ENCODE data around the gene LCK. TPM values are rescaled to one million over a fixed set of nuclear protein-coding genes. Genes with fewer than 3 reads are reported as not detected.

The LCK gene
- polyA plus RNA-seq, 1 of the 3 experiments (the other 2 are of a cell fraction), result not detected

DNA sequence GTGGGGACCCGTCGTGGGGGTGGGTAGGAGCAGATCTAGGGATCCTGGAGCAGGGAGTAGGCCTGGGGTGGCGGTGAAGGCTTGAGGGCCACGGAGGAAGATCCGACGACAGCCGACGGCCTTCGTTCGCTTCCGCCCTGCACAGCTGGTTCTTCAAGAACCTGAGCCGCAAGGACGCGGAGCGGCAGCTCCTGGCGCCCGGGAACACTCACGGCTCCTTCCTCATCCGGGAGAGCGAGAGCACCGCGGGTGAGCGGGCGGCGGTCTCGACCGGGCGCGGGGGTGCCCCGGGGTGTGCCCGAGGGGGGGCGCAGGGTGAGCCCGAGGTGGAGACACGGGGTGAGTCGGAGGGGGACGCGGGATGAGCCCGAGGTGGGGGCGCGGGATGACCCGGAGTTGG lies 24.4 kb downstream of the LCK start:
- TF ChIP-seq TAF1 (IDR thresholded peaks at IDR 0.05; ENCODE audit: borderline replicate concordance, low read depth, low read length) (no peak), EP300 (IDR thresholded peaks at IDR 0.05; ENCODE audit: borderline replicate concordance in 1 of 2, low read depth in 1 of 2, low read length in 1 of 2) (no peak), RXRA (IDR thresholded peaks at IDR 0.05; ENCODE audit: borderline replicate concordance, low read depth) (no peak), ELF1 (IDR thresholded peaks at IDR 0.05) (no peak), CHD2 (IDR thresholded peaks at IDR 0.05; ENCODE audit: low read length, partially characterized antibody) (no peak), RCOR1 (IDR thresholded peaks at IDR 0.05; ENCODE audit: low read length) (no peak), NRF1 (IDR thresholded peaks at IDR 0.05; ENCODE audit: low read depth, low read length) (no peak), RAD21 (IDR thresholded peaks at IDR 0.05; ENCODE audit: low read length) (no peak)
- no peaks in the 10 kb centered on the region for H3K9me2 ChIP-seq
- no peak overlapping the region for H3K27ac ChIP-seq (ENCODE audit: low read depth in 2 of 2, low read length in 1 of 2)
- ChIA-PET POLR2A (no interaction called here), CTCF (no interaction called here)
- no peak overlapping the region for H3K9ac ChIP-seq
- H3F3A ChIP-seq (replicated peaks; ENCODE audit: insufficient read depth), result no peaks in the 10 kb centered on the region
- H3K4me2 ChIP-seq, result no peak overlapping the region
- no peak overlapping the region for H3K4me3 ChIP-seq (ENCODE audit: low read depth in 2 of 2, low read length in 1 of 2)
- H2AFZ ChIP-seq (ENCODE audit: low read depth), result no peak overlapping the region
- peaks cover 0 to 2% of the 10 kb centered on the region in 2 experiments; a peak in 1 of 4 replicates for H3K4me1 ChIP-seq (ENCODE audit: control insufficient read depth in 1 of 2, insufficient read depth in 2 of 2, low read depth in 1 of 2, low read length in 1 of 2)
- 60% methylated on average over 5 of the region's 41 CpGs for WGBS (ENCODE audit: low lambda C conversion rate)
- no peaks in the 10 kb centered on the region for H3K79me2 ChIP-seq (ENCODE audit: insufficient read depth)
- H3K9me3 ChIP-seq, result no peaks in the 10 kb centered on the region
- no peaks in the 10 kb centered on the region for H3K27me3 ChIP-seq (ENCODE audit: insufficient read depth)
- no peak for DNase-seq
- no peaks in the 10 kb centered on the region for H4K20me1 ChIP-seq (ENCODE audit: insufficient read depth)
- H3K36me3 ChIP-seq (replicated peaks in 1 of 2; ENCODE audit: control insufficient read depth in 1 of 2, insufficient read depth in 2 of 2, low read length in 1 of 2), result no peaks in the 10 kb centered on the region

DNA sequence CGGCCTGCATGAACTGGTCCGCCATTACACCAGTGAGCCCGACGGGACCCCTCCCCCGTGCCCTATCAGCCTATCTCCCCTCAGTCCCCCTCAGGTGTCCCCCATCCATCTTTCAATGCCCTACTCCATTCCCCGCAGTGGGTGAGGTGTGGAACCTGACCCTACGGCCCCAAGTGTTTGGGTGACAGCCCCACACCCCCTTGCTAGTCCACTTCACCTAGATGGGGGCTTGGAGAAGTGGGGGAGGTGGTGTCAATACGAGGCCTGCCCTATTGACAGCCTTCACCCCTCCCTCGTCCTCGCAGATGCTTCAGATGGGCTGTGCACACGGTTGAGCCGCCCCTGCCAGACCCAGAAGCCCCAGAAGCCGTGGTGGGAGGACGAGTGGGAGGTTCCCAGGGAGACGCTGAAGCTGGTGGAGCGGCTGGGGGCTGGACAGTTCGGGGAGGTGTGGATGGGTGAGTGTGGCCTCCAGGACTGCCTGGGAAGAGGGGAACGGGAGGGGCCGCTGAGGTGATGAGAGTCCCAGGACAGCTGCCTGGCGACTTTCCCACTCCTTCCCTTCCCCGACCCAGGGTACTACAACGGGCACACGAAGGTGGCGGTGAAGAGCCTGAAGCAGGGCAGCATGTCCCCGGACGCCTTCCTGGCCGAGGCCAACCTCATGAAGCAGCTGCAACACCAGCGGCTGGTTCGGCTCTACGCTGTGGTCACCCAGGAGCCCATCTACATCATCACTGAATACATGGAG lies 25.1 kb downstream of the LCK start:
- 61% methylated on average over 27 of the region's 30 CpGs for WGBS (ENCODE audit: low lambda C conversion rate)
- H3K27ac ChIP-seq (ENCODE audit: low read depth in 2 of 2, low read length in 1 of 2), result no peak overlapping the region
- H3F3A ChIP-seq (replicated peaks; ENCODE audit: insufficient read depth), result no peaks in the 10 kb centered on the region
- no peaks in the 10 kb centered on the region for H3K9me2 ChIP-seq
- H3K36me3 ChIP-seq (replicated peaks in 1 of 2; ENCODE audit: control insufficient read depth in 1 of 2, insufficient read depth in 2 of 2, low read length in 1 of 2), result no peaks in the 10 kb centered on the region
- H2AFZ ChIP-seq (ENCODE audit: low read depth), result no peak overlapping the region
- no peak overlapping the region for H3K4me3 ChIP-seq (ENCODE audit: low read depth in 2 of 2, low read length in 1 of 2)
- ChIA-PET POLR2A (interaction anchor here (0.6 kb wide), 2 partner anchors 35 to 37 kb away, joined by 3 read pairs; no protein-coding TSS in a partner anchor), CTCF (no interaction called here)
- TF ChIP-seq TAF1 (IDR thresholded peaks at IDR 0.05; ENCODE audit: borderline replicate concordance, low read depth, low read length) (no peak), FOSL2 (IDR thresholded peaks at IDR 0.05; ENCODE audit: borderline replicate concordance, low read depth) (no peak), GATA2 (CRISPR knock-in tag; IDR thresholded peaks at IDR 0.05) (no peak), SMC3 (IDR thresholded peaks at IDR 0.05; ENCODE audit: low read depth, low read length) (no peak), ELF1 (IDR thresholded peaks at IDR 0.05) (no peak), RCOR1 (IDR thresholded peaks at IDR 0.05; ENCODE audit: low read length) (no peak), JUND (IDR thresholded peaks at IDR 0.05) (no peak), FOXM1 (IDR thresholded peaks at IDR 0.05; ENCODE audit: low read depth) (no peak), MEF2A (IDR thresholded peaks at IDR 0.05; ENCODE audit: borderline replicate concordance, low read depth) (no peak), RAD21 (IDR thresholded peaks at IDR 0.05; ENCODE audit: low read length) (no peak), POLR2AphosphoS5 (IDR thresholded peaks at IDR 0.05; ENCODE audit: low read depth, low read length) (no peak), SIN3A (IDR thresholded peaks at IDR 0.05; ENCODE audit: borderline replicate concordance, low read depth, low read length) (no peak), YY1 (IDR thresholded peaks at IDR 0.05; ENCODE audit: low read depth) (no peak), RXRA (IDR thresholded peaks at IDR 0.05; ENCODE audit: borderline replicate concordance, low read depth) (no peak)
- TF ChIP-seq, protein P1, sequence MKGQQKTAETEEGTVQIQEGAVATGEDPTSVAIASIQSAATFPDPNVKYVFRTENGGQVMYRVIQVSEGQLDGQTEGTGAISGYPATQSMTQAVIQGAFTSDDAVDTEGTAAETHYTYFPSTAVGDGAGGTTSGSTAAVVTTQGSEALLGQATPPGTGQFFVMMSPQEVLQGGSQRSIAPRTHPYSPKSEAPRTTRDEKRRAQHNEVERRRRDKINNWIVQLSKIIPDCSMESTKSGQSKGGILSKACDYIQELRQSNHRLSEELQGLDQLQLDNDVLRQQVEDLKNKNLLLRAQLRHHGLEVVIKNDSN (IDR thresholded peaks at IDR 0.05; ENCODE audit: borderline replicate concordance, low read depth), result no peak
- TF ChIP-seq, protein P2, sequence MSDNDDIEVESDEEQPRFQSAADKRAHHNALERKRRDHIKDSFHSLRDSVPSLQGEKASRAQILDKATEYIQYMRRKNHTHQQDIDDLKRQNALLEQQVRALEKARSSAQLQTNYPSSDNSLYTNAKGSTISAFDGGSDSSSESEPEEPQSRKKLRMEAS (IDR thresholded peaks at IDR 0.05; ENCODE audit: low read depth), result no peak
- TF ChIP-seq, protein P3, sequence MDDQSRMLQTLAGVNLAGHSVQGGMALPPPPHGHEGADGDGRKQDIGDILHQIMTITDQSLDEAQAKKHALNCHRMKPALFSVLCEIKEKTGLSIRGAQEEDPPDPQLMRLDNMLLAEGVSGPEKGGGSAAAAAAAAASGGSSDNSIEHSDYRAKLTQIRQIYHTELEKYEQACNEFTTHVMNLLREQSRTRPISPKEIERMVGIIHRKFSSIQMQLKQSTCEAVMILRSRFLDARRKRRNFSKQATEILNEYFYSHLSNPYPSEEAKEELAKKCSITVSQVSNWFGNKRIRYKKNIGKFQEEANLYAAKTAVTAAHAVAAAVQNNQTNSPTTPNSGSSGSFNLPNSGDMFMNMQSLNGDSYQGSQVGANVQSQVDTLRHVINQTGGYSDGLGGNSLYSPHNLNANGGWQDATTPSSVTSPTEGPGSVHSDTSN (IDR thresholded peaks at IDR 0.05), result no peak
- TF ChIP-seq, protein P4, sequence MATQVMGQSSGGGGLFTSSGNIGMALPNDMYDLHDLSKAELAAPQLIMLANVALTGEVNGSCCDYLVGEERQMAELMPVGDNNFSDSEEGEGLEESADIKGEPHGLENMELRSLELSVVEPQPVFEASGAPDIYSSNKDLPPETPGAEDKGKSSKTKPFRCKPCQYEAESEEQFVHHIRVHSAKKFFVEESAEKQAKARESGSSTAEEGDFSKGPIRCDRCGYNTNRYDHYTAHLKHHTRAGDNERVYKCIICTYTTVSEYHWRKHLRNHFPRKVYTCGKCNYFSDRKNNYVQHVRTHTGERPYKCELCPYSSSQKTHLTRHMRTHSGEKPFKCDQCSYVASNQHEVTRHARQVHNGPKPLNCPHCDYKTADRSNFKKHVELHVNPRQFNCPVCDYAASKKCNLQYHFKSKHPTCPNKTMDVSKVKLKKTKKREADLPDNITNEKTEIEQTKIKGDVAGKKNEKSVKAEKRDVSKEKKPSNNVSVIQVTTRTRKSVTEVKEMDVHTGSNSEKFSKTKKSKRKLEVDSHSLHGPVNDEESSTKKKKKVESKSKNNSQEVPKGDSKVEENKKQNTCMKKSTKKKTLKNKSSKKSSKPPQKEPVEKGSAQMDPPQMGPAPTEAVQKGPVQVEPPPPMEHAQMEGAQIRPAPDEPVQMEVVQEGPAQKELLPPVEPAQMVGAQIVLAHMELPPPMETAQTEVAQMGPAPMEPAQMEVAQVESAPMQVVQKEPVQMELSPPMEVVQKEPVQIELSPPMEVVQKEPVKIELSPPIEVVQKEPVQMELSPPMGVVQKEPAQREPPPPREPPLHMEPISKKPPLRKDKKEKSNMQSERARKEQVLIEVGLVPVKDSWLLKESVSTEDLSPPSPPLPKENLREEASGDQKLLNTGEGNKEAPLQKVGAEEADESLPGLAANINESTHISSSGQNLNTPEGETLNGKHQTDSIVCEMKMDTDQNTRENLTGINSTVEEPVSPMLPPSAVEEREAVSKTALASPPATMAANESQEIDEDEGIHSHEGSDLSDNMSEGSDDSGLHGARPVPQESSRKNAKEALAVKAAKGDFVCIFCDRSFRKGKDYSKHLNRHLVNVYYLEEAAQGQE (IDR thresholded peaks at IDR 0.05; ENCODE audit: low read depth, low read length), result no peak
- no peaks in the 10 kb centered on the region for H3K27me3 ChIP-seq (ENCODE audit: insufficient read depth)
- no peak overlapping the region for H3K4me2 ChIP-seq
- H4K20me1 ChIP-seq (ENCODE audit: insufficient read depth), result no peaks in the 10 kb centered on the region
- no peaks in the 10 kb centered on the region for H3K79me2 ChIP-seq (ENCODE audit: insufficient read depth)
- peaks cover 0 to 2% of the 10 kb centered on the region in 2 experiments; a peak in 1 of 4 replicates for H3K4me1 ChIP-seq (ENCODE audit: control insufficient read depth in 1 of 2, insufficient read depth in 2 of 2, low read depth in 1 of 2, low read length in 1 of 2)
- no peak for DNase-seq
- H3K9me3 ChIP-seq, result no peaks in the 10 kb centered on the region
- no peak overlapping the region for H3K9ac ChIP-seq

Measured in SK-N-SH (cell line).